Measurements from ENCODE around the gene FAM20B.

The FAM20B gene

GRCh38 chr1:179082999-179083335 lies 57.3 kb downstream of the FAM20B start:
- no peak for TF ChIP-seq CTCF (IDR thresholded peaks at IDR 0.05; ENCODE audit: poor library complexity, severe bottlenecking)
- DNase-seq (ENCODE audit: low spot score): no peak
- H3K27ac ChIP-seq (ENCODE audit: poor library complexity, severe bottlenecking): peak overlapping the region; percentile 61
- no peaks in the 10 kb centered on the region for H3K27me3 ChIP-seq (ENCODE audit: insufficient read depth, poor library complexity, severe bottlenecking)
- peak overlapping the region; percentile 74 for H3K4me3 ChIP-seq (ENCODE audit: severe bottlenecking)
- H3K9me3 ChIP-seq (ENCODE audit: severe bottlenecking): no peaks in the 10 kb centered on the region
- no peaks in the 10 kb centered on the region for H3K4me1 ChIP-seq (ENCODE audit: insufficient read depth, poor library complexity, severe bottlenecking)
- 0 out of 3 replicates have a peak, but pooled peaks have one; percentile 1 for ATAC-seq (ENCODE audit: low read depth)
- H3K36me3 ChIP-seq (ENCODE audit: low read depth): peaks cover 28% of the 10 kb centered on the region

DNA sequence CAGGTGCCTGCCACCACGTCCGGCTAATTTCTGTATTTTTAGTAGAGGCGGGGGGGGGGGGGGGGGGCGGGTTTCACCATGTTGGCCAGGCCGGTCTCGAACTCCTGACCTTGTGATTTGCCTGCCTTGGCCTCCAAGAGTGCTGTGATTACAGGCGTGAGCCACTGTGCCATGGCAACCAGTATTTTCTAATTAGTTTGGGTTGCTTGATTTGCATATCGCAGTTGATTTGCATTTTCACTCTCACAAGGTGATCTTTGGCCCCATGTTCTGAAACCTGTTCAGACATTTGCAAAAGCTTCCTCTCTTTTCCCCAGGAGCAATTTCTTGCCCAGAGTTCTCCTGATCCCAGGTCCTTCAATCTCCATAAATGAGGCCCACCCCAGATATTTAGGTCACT lies 57.8 kb downstream of the FAM20B start:
- TF ChIP-seq CTCF (IDR thresholded peaks at IDR 0.05; ENCODE audit: poor library complexity, severe bottlenecking): no peak
- Histone ChIP-seq H3K36me3 (ENCODE audit: low read depth) (peaks cover 34% of the 10 kb centered on the region), H3K4me3 (ENCODE audit: severe bottlenecking) (no peak overlapping the region), H3K4me1 (ENCODE audit: insufficient read depth, poor library complexity, severe bottlenecking) (no peaks in the 10 kb centered on the region), H3K27ac (ENCODE audit: poor library complexity, severe bottlenecking) (no peak overlapping the region), H3K27me3 (ENCODE audit: insufficient read depth, poor library complexity, severe bottlenecking) (no peaks in the 10 kb centered on the region), H3K9me3 (ENCODE audit: severe bottlenecking) (no peaks in the 10 kb centered on the region)
- DNase-seq (ENCODE audit: low spot score) (no peak), ATAC-seq (ENCODE audit: low read depth) (no peak)

DNA sequence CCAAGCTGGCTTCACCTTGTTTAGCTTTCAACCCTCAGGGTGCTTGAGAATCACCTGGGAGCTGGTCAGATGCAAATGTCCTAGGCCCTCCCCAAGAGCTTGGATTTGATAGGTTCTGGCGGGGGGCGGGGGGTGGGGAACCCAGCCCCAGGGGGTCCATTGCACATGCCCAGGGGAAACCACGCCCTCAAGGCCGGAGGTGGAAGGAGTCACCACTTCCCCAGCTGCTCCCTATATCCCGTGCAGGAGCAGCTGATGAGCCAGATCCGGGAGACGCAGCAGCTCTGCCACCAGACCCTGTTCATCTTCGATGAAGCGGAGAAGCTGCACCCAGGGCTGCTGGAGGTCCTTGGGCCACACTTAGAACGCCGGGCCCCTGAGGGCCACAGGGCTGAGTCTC lies 62.0 kb downstream of the FAM20B start:
- no peak for TF ChIP-seq CTCF (IDR thresholded peaks at IDR 0.05; ENCODE audit: poor library complexity, severe bottlenecking)
- H3K4me1 ChIP-seq (ENCODE audit: insufficient read depth, poor library complexity, severe bottlenecking): no peaks in the 10 kb centered on the region
- no peaks in the 10 kb centered on the region for H3K27me3 ChIP-seq (ENCODE audit: insufficient read depth, poor library complexity, severe bottlenecking)
- no peak overlapping the region for H3K4me3 ChIP-seq (ENCODE audit: severe bottlenecking)
- H3K9me3 ChIP-seq (ENCODE audit: severe bottlenecking): no peaks in the 10 kb centered on the region
- peaks cover 48% of the 10 kb centered on the region for H3K36me3 ChIP-seq (ENCODE audit: low read depth)
- no peak overlapping the region for H3K27ac ChIP-seq (ENCODE audit: poor library complexity, severe bottlenecking)
- ATAC-seq (ENCODE audit: low read depth): no peak
- no peak for DNase-seq (ENCODE audit: low spot score)

GRCh38 chr1:179089827-179090482 lies 64.3 kb downstream of the FAM20B start:
- no peaks in the 10 kb centered on the region for H3K9me3 ChIP-seq (ENCODE audit: severe bottlenecking)
- no peaks in the 10 kb centered on the region for H3K27me3 ChIP-seq (ENCODE audit: insufficient read depth, poor library complexity, severe bottlenecking)
- no peaks in the 10 kb centered on the region for H3K4me1 ChIP-seq (ENCODE audit: insufficient read depth, poor library complexity, severe bottlenecking)
- ATAC-seq (ENCODE audit: low read depth) (no peak), DNase-seq (ENCODE audit: low spot score) (no peak)
- no peak overlapping the region for H3K4me3 ChIP-seq (ENCODE audit: severe bottlenecking)
- H3K36me3 ChIP-seq (ENCODE audit: low read depth): peaks cover 54% of the 10 kb centered on the region
- TF ChIP-seq CTCF (IDR thresholded peaks at IDR 0.05; ENCODE audit: poor library complexity, severe bottlenecking): no peak
- H3K27ac ChIP-seq (ENCODE audit: poor library complexity, severe bottlenecking): no peak overlapping the region

GRCh38 chr1:179090522-179090921 lies 64.8 kb downstream of the FAM20B start:
- TF ChIP-seq CTCF (IDR thresholded peaks at IDR 0.05; ENCODE audit: poor library complexity, severe bottlenecking): no peak

More at GRCh38 chr1:179090522-179090921, 64.8 kb downstream of the FAM20B start:
- Histone ChIP-seq H3K4me3 (ENCODE audit: severe bottlenecking) (no peak overlapping the region), H3K27me3 (ENCODE audit: insufficient read depth, poor library complexity, severe bottlenecking) (no peaks in the 10 kb centered on the region), H3K36me3 (ENCODE audit: low read depth) (peaks cover 56% of the 10 kb centered on the region), H3K4me1 (ENCODE audit: insufficient read depth, poor library complexity, severe bottlenecking) (no peaks in the 10 kb centered on the region), H3K9me3 (ENCODE audit: severe bottlenecking) (no peaks in the 10 kb centered on the region), H3K27ac (ENCODE audit: poor library complexity, severe bottlenecking) (no peak overlapping the region)
- ATAC-seq (ENCODE audit: low read depth) (no peak), DNase-seq (ENCODE audit: low spot score) (no peak)
